Adrenal gland (tissue), 5 donors: ENCODE results near the gene ZSWIM8.

Experiments
- CTCF ChIP-seq, 6 experiments: fragments of 450-650 bp in 4 of 6; fragments of 200-600 bp in 2 of 6; sonication (generic) in 1 of 6; IDR thresholded peaks; 1 replicate in 5 of 6; 2 replicates in 1 of 6; pipeline versions ENCODE4 v1.5.1 to v1.8.0; 2016 to 2021; ENCODE audit warnings: antibody characterized with exemption in 6 of 6, mild to moderate bottlenecking in 2 of 6, moderate library complexity in 1 of 6
- POLR2A ChIP-seq, 2 donors: fragments of 450-650 bp; IDR thresholded peaks; one replicate each; pipeline ENCODE4 v1.6.1; 2017; ENCODE audit warnings: antibody characterized with exemption in 2 of 2, mild to moderate bottlenecking in 2 of 2, moderate library complexity in 1 of 2
- donor health status: DM: no; HTN: no; CAD: no.

GRCh38 chr10:73756183-73756582 is 29.2 kb upstream of the ZSWIM8 start:
- no peak for TF ChIP-seq CTCF (IDR thresholded peaks at IDR 0.05)
- no peak for TF ChIP-seq POLR2A (IDR thresholded peaks at IDR 0.05)
